Measurements from ENCODE around the gene CASQ1. TPM values are rescaled to one million over a fixed set of nuclear protein-coding genes. Genes with fewer than 3 reads are reported as not detected.

Gene CASQ1
- 0.32 and 0.65 TPM in 2 replicates for total RNA-seq

GRCh38 chr1:160189649-160190625, at the start of gene CASQ1:
TSS of gene CASQ1 (plus strand) at chr1:160190575. CDS start at chr1:160190752, 177 bp downstream.

DNA sequence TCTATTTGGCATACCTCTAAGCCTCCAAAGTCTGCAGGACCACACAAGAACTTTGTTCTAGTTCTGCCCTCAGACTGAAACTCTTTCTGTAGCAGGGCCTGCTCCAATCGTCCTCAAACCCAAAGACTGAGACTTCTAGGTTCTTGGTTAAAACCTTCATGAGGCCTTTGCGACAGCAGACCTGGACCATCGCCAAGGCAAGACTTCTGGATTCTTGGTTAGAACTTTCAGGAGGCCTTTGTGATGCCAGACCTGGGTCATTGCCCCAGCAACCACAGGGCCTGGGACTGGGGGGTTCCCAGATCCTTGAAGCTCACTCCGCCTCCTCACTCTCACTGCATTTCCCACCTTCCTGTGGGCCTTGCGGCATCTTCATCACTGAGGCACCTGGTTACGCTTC, 39.1 kb upstream of the CASQ1 start, which contains the start of gene ATP1A4:
Gene ATP1A4, plus strand, starts transcription at position 301 of the 400 bp plus-strand sequence. CDS start 438 bp downstream, outside the sequence.

GRCh38 chr1:160205242-160206035, 15.1 kb downstream of the CASQ1 start, which contains the start of gene PEA15:
TSS of gene PEA15 (plus strand) at chr1:160205384. CDS start at chr1:160211545, 6,161 bp downstream.

Other genes starting within 250 kb of the CASQ1 start
- not detected in 2 replicates for gene IGSF9, start 245.0 kb upstream of the CASQ1 start, total RNA-seq
- 0.65 and 0.86 TPM in 2 replicates for gene SLAMF9, start 236.3 kb upstream of the CASQ1 start, total RNA-seq
- gene PIGM, start 158.6 kb upstream of the CASQ1 start, total RNA-seq = 7.4 and 8.6 TPM in 2 replicates
- not detected in 2 replicates for gene KCNJ10, start 120.4 kb upstream of the CASQ1 start, total RNA-seq
- gene KCNJ9, start 109.0 kb upstream of the CASQ1 start, total RNA-seq = under 0.01 and 0.11 TPM in 2 replicates
- gene IGSF8, start 92.0 kb upstream of the CASQ1 start, total RNA-seq = 19.9 and 20.2 TPM in 2 replicates
- 0.22 and 0.91 TPM in 2 replicates for gene ATP1A2, start 74.8 kb upstream of the CASQ1 start, total RNA-seq
- not detected in 2 replicates for gene ATP1A4, start 39.0 kb upstream of the CASQ1 start, total RNA-seq
- 258 and 280 TPM in 2 replicates for gene PEA15, start 14.8 kb downstream of the CASQ1 start, total RNA-seq
- 82.7 and 95.8 TPM in 2 replicates for gene DCAF8, start 72.0 kb downstream of the CASQ1 start, total RNA-seq
- 55.7 and 60.0 TPM in 2 replicates for gene PEX19, start 94.6 kb downstream of the CASQ1 start, total RNA-seq
- 268 and 285 TPM in 2 replicates for gene COPA, start 152.7 kb downstream of the CASQ1 start, total RNA-seq
- 116 and 123 TPM in 2 replicates for gene NCSTN, start 152.8 kb downstream of the CASQ1 start, total RNA-seq
- gene NHLH1, start 176.5 kb downstream of the CASQ1 start, total RNA-seq = under 0.01 TPM in 2 replicates
- gene VANGL2, start 210.0 kb downstream of the CASQ1 start, total RNA-seq = not detected in 2 replicates